Neural cell (in vitro differentiated cells): ENCODE measurements around the gene TEX35.

Experiments
- EP300 ChIP-seq: fragments of 450-650 bp; conservative IDR thresholded peaks from 2 replicates; pipeline ENCODE4 v1.6.1; 2014; ENCODE audit warnings: antibody characterized with exemption, mild to moderate bottlenecking, moderate library complexity; ENCODE audit not compliant: poor library complexity, severe bottlenecking
- EZH2 ChIP-seq: fragments of 200-600, 300-800 bp; shearing (Covaris generic), sonication (generic); IDR thresholded peaks from 2 replicates; pipeline ENCODE4 v1.6.1; 2014; ENCODE audit warnings: antibody characterized with exemption, low read length, borderline replicate concordance, mild to moderate bottlenecking; ENCODE audit not compliant: insufficient read depth, poor library complexity, severe bottlenecking
- MXI1 ChIP-seq: fragments of 450-650 bp; conservative IDR thresholded peaks from 2 replicates; pipeline ENCODE4 v1.6.1; 2014; ENCODE audit warnings: antibody characterized with exemption, mild to moderate bottlenecking; ENCODE audit not compliant: poor library complexity, severe bottlenecking
- POLR2AphosphoS5 ChIP-seq: IDR thresholded peaks from 2 replicates; pipeline ENCODE4 v1.6.1; 2012
- RAD21 ChIP-seq: fragments of 450-650 bp; conservative IDR thresholded peaks from 2 replicates; pipeline ENCODE4 v1.6.1; 2014; ENCODE audit warnings: antibody characterized with exemption, mild to moderate bottlenecking, moderate library complexity
- TF ChIP-seq, protein P1 (sequence below): fragments of 450-650 bp; IDR thresholded peaks from 2 replicates; pipeline ENCODE4 v1.5.1; 2014; ENCODE audit warnings: antibody characterized with exemption, mild to moderate bottlenecking, moderate library complexity; ENCODE audit not compliant: poor library complexity, severe bottlenecking

DNA sequence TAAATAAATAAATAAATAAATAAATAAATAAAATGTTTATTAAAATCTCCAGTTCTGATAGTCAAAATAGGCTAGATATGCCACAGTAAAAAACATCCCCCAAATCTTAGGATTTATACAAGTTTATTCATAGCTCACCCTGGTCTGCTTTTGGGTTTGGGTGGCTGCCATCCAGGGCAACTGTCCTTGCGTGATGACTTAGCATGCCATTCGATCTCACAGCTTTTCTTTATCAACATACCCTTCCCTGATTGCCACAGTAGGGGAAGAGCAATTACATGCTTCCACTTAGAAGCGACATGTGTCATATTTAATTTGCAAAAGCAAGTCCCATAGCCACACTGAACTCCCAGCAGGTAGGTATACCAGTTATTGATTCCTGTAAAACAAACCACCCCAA is 52.7 kb downstream of the TEX35 start:
- TF ChIP-seq, protein P1, sequence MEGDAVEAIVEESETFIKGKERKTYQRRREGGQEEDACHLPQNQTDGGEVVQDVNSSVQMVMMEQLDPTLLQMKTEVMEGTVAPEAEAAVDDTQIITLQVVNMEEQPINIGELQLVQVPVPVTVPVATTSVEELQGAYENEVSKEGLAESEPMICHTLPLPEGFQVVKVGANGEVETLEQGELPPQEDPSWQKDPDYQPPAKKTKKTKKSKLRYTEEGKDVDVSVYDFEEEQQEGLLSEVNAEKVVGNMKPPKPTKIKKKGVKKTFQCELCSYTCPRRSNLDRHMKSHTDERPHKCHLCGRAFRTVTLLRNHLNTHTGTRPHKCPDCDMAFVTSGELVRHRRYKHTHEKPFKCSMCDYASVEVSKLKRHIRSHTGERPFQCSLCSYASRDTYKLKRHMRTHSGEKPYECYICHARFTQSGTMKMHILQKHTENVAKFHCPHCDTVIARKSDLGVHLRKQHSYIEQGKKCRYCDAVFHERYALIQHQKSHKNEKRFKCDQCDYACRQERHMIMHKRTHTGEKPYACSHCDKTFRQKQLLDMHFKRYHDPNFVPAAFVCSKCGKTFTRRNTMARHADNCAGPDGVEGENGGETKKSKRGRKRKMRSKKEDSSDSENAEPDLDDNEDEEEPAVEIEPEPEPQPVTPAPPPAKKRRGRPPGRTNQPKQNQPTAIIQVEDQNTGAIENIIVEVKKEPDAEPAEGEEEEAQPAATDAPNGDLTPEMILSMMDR: no peak
- TF ChIP-seq EZH2: no peak
- TF ChIP-seq EP300: no peak
- TF ChIP-seq POLR2AphosphoS5: no peak
- TF ChIP-seq RAD21: no peak
- no peak for TF ChIP-seq MXI1
